ENCODE measurements around the gene ZDHHC8.

DNA sequence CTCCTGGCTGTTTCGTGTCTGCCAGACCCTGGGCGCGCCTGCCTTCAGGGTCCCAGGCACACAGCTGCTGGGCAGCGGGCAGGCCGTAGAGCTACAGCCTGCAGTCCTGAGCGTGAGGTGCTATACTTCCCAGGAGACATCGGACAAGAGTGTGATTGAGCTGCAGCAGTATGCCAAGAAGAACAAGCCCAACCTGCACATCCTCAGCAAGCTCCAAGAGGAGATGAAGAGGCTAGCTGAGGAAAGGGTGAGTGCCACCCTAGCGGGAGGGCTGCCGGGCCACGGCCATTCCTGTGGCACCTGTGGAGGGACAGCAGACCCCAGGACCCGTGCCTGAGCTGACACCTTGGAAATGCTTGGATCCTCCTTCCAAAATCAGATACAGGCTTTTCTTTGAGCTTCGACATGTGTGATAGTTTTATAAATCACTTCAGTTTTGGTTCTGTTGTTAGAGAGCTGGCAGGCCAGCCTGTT is 22.8 kb upstream of the ZDHHC8 start:
- no peak for TF ChIP-seq CTCF (IDR thresholded peaks at IDR 0.05; ENCODE audit: borderline replicate concordance, extremely low read depth, low read length, poor library complexity, severe bottlenecking)
- TF ChIP-seq EZH2 (IDR thresholded peaks at IDR 0.05; ENCODE audit: borderline replicate concordance, low read depth, low read length, severe bottlenecking): no peak
